Right cardiac atrium (tissue), 5 donors: ENCODE results near the gene IMPDH1. TPM values are rescaled to one million over a fixed set of nuclear protein-coding genes. Genes with fewer than 3 reads are reported as not detected.

ENCODE experiments used
- ATAC-seq, 2 donors: fragments of 200-7000 bp; cut with Tn5 transposase; one replicate each; pipeline versions ENCODE4 v1.8.0 to v1.9.1; 2020; ENCODE audit warnings: moderate library complexity in 2 of 2, mild to moderate bottlenecking in 1 of 2
- DNase-seq, 3 donors: peaks; one replicate each; pipeline ENCODE4 v3.0.0-alpha.2; 2020
- H3K27ac ChIP-seq: one replicate; pipeline ENCODE4 v1.5.1; 2013; ENCODE audit warnings: mild to moderate bottlenecking, low read length, control low read depth, moderate library complexity
- H3K27me3 ChIP-seq: one replicate; pipeline ENCODE4 v1.6.1; 2013; ENCODE audit not compliant: control insufficient read depth, insufficient read depth
- H3K4me1 ChIP-seq: one replicate; pipeline ENCODE4 v1.6.1; 2013; ENCODE audit warnings: low read length; ENCODE audit not compliant: control insufficient read depth, insufficient read depth
- H3K4me3 ChIP-seq: one replicate; pipeline ENCODE4 v1.5.1; 2013; ENCODE audit warnings: low read length, control low read depth
- H3K9me3 ChIP-seq: one replicate; pipeline ENCODE4 v1.6.1; 2013; ENCODE audit warnings: low read length; ENCODE audit not compliant: control insufficient read depth
- WGBS: extraction: QIAGEN DNeasy Blood & Tissue Kit; methylation state at CpG from one replicate; pipeline ENCODE4 v1.1.7; 2013; 5-methylcytosine and 5-hydroxymethylcytosine counted together
- intact Hi-C, 4 donors: fragments of 100-400 bp; cut with DNase I; formaldehyde crosslinking; loops; one replicate each; pipeline versions ENCODE4 v1.11.0 to v1.14.0; 2022 to 2023
- polyA plus RNA-seq: library from polyadenylated mRNA; stranded (reverse); fragments of 200-250 nt; gene quantifications from one replicate; pipeline ENCODE4 v1.2.3, GENCODE V29; 2013
- total RNA-seq, 4 donors: library from RNA; stranded (reverse); fragmentation: NEBNext Ultra II Directional; extraction: Animal tissue kit (Norgen Biotek cat#: 25700); gene quantifications; one replicate each; pipeline ENCODE4 v1.2.1, GENCODE V29; 2021
- donor health status: healthy with polysubstance abuse.
- donor health status: DM: no; HTN: yes; CAD: no.
- donor health status: DM: no; HTN: no; CAD: no.
- donor health status: DM: no; HTN: yes; CAD: no; lungs with severe emphysema.
- donor health status: DM: yes; HTN: yes; CAD: no.

IMPDH1 gene
- total and polyA plus RNA-seq, 5 donors: 13.8 to 22.2 (median 14.5) TPM

DNA sequence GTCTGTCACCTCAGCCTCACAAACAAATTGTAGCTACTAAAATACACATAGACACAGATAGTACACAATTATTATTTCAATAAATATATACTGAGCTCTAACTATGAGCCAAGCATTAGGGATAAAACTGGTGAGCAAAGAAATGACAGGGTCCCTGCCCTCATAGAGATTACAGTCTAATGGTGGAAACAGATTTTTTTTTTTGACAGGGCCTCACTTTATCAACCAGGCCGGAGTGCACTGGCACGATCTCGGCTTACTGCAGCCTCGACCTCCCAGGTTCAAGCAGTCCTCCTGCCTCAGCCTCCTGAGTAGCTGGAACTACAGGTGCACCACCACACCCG is 65.4 kb downstream of the IMPDH1 start:
- no peak for ATAC-seq
- no peak overlapping the region for H3K4me3 ChIP-seq
- DNase-seq: no peak
- H3K27me3 ChIP-seq: no peaks in the 10 kb centered on the region
- no peaks in the 10 kb centered on the region for H3K9me3 ChIP-seq
- WGBS: 95% methylated on average over 5 of the region's 5 CpGs
- intact Hi-C loops: no loop called here
- no peak overlapping the region for H3K27ac ChIP-seq
- peaks cover 4% of the 10 kb centered on the region for H3K4me1 ChIP-seq

DNA sequence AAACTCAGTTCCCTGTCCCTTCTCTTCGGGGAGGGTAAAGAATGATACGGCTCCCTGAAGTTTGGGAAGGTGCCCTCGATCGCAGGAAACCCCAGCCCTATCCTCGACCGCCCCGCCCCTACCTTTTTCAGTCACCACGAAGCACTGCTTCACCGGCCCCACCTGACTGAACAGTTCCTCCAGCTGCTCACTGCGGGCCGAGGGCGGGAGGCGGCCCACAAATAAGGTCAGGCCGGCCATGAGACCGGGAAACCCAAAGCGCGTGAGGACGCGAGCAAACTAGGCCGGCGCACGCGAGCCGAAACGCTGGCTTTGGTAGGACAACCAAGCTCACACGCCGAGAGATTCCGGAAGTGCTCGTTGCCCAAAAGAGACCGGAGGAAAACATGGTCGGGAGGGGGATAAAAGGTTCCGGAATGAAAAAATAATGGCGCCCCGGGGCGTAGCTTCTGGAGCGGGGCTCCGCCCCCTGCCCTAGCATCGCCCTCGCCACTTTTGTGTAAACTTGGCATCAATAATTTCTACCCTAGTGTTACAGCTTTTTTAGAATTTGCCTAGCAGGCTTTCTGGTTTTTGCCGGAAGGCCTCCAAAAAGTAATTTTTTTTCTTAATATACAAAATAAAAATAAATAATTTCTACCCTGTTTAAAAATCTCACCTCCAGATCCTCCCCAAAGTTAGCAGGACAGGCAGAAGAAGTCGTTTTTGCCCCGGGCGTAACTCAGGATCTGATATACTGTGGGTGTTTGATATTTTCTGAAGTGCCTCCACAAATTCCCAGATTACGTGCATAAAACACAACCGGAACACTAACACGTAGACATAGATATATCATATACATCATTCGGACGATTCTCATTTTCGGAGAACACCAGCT is 66.0 kb downstream of the IMPDH1 start, which contains the start of gene RBM28:
TSS of gene RBM28 (minus strand) at position 355 of the 877 bp plus-strand sequence. CDS start at position 240, 115 bp downstream.
- ATAC-seq (peak; percentile 95), DNase-seq (peak; percentile 87 to 94 (median 92))
- WGBS: 13% methylated on average over 49 of the region's 49 CpGs
- Histone ChIP-seq H3K27me3 (no peaks in the 10 kb centered on the region), H3K4me1 (peaks cover 4% of the 10 kb centered on the region), H3K27ac (peak within 1 kb of the TSS; percentile 89), H3K9me3 (no peaks in the 10 kb centered on the region), H3K4me3 (peak within 1 kb of the TSS; percentile 95)
- intact Hi-C loops: no loop called here

Other genes starting within 250 kb of the IMPDH1 start
- 1 to 10 TPM in 1 of 4 donors, under 1 TPM in 2, not detected in 1; 0.15 to 4.8 (median 0.17) TPM for gene LEP, start 168.7 kb downstream of the IMPDH1 start, total RNA-seq
- gene LEP, start 168.7 kb downstream of the IMPDH1 start, polyA plus RNA-seq: 1.4 TPM
- 10 to 100 TPM; 21.6 to 34.8 (median 31.8) TPM for gene RBM28, start 66.1 kb downstream of the IMPDH1 start, total RNA-seq
- gene RBM28, start 66.1 kb downstream of the IMPDH1 start, polyA plus RNA-seq: 29.1 TPM
- gene PRRT4, start 48.3 kb downstream of the IMPDH1 start, total RNA-seq: 1 to 10 TPM in 1 of 4 donors, under 1 TPM in 3; 0.34 to 1.0 (median 0.69) TPM
- 1.1 TPM for gene PRRT4, start 48.3 kb downstream of the IMPDH1 start, polyA plus RNA-seq
- 10 to 100 TPM in 1 of 4 donors, 1 to 10 TPM in 3; 6.2 to 10.6 (median 6.6) TPM for gene HILPDA, start 45.9 kb upstream of the IMPDH1 start, total RNA-seq
- gene HILPDA, start 45.9 kb upstream of the IMPDH1 start, polyA plus RNA-seq: 8.3 TPM
- gene METTL2B, start 66.8 kb upstream of the IMPDH1 start, total RNA-seq: 10 to 100 TPM; 17.6 to 23.1 (median 20.5) TPM
- 11.7 TPM for gene METTL2B, start 66.8 kb upstream of the IMPDH1 start, polyA plus RNA-seq